Fibroblast of upper back skin (primary cell): ENCODE measurements around the gene ELOVL2.

Experiments used
- DNase-seq: peaks from one replicate; pipeline ENCODE4 v3.0.0-alpha.2; 2013

The ELOVL2 gene

DNA sequence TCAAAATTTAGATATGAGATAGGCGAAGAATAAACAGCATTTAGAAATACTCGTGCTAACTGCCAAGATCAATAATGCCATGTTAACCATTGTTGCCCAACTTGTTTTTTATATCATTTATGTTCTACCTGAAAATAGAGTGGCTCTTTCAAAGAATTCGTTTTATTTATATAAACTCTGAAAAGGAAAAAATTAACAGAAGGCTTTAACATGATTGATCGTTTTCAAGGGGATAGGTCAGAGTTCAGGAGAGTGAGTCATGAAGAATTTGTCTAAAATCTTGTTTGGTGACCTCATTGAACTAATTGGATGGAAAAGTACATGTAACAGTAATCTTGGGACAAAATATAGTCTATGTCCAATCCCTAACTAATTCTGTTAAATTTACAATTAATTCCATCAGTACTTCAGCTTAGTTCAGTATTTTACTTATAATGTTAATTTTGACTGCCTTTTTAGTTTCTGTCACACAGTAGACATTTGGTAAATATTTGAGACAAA lies 11.1 kb upstream of the ELOVL2 start:
- no peak for DNase-seq

DNA sequence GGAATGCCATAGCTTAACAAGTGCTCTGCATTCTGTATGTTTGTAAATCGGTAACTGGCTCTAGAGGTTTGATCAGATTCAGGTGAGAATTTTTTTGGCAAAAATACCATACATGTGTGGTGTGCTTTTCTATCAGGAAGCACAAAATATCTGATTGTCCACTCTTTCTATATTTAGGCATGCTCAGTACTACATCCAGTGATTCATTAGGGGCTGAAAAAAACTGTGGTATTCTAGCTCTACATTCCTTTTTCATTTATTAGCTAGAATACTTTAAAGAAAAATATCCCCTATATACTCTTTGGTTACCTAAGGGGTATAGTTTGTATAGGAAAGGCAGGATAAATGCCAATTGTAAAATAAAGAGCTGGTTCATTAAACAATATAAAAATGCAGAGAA lies 10.6 kb upstream of the ELOVL2 start:
- peak; percentile 45 for DNase-seq

- no peak for DNase-seq
Measured at GRCh38 chr6:11053307-11053706, 9.2 kb upstream of the ELOVL2 start.

GRCh38 chr6:11050731-11051130 lies 6.6 kb upstream of the ELOVL2 start:
- peak; percentile 41 for DNase-seq

GRCh38 chr6:11044712-11045167 lies 635 bp upstream of the ELOVL2 start:
- DNase-seq, result no peak

DNA sequence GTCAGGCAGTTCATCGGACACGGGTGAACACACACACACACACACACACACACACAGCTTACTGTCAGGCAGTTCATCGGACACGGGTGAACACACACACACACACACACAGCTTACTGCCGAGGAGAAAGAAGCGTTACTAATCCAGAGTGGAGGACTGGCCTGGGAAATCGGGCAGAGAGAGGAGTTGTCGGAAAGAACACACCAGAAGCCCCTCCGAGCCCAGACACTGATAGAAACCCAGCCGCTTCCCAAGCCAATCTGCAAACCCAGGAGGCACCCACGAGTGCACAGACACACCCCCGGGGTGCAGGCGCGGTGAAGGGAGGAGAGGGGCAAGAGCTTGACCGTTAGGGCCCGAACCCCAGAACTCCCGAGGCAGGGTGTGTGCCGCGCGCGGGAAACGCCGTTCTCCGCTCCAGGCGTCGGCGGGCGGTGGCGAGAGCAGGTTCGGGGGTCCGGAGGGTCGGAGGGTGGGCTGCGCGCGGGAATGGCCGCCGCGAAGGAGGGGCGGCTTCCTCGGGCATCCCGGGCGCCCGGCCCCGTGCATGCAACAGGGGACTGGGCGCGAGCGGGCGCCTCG lies 636 bp downstream of the ELOVL2 start:
- DNase-seq, result no peak

DNA sequence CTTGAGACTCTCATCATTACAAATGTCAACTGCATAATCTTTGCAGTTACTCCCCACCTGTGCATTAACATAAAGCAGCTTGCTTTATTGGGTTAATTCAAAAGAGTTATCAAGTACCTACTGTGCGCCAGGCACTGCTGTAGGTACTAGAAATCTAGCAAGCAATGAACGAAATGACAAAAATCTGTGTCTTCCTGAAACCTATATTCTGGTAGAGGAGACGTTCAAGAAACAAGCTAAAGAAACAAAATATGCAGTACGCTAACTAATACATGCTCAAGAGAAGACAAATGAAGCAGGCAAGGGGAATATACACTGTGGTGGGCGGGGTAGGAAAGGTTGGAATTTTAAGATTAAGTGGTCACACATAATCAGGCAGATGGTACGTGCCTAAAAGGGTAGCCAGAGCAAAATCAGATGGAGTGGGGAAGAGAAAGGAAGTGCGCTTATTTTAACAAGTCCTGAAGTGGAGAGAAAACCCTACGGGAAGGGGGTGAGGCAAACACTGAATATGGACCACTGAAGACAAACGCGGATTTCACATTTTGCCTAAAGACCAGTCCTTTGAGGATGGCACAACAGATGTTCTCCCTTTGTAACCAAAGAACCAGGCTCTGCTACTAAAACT lies 1.2 kb downstream of the ELOVL2 start:
- DNase-seq, result no peak

- DNase-seq, result no peak
Measured at GRCh38 chr6:11042025-11042749, 1.9 kb downstream of the ELOVL2 start.

DNA sequence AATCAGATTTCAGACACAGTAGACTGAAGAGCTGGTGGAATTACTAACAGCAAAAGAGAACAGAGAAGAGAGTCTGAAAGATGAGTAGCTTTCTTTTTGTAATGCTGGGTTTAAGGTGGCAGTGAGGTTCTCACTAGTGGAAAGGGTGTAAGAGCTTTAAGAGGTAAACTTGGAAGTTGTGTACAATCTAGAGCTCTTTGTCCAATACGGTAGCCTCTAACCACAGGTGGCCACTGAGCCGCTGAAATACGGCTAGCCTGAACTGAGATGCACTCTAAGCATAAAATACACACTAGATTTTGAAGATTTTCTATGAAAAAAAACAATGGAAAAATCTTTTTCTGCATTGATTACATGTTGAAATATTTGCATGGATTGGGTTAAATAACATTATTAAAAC lies 4.0 kb downstream of the ELOVL2 start:
- no peak for DNase-seq

GRCh38 chr6:11039040-11039439 lies 5.1 kb downstream of the ELOVL2 start:
- DNase-seq, result no peak

- DNase-seq, result no peak
Measured at GRCh38 chr6:11036977-11037430, 7.1 kb downstream of the ELOVL2 start.

DNA sequence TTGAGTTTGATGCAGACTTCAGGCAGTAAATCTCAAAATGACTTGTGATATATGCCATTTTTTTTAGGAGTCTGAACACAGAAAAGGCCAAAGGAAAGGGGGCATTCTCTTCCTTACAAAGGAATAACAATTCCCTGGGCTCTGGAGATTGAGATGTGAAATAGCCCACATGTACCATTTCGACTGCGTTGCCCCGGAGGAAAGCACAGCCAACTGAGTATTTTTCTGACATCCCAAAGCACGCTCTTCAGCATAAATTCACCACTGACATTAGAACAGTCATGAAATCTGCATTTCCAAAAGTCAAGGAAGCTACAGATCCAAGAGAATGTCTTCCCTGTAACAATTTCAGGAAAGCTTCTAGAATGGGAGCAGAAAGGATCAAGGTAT lies 7.8 kb downstream of the ELOVL2 start:
- DNase-seq, result no peak

DNA sequence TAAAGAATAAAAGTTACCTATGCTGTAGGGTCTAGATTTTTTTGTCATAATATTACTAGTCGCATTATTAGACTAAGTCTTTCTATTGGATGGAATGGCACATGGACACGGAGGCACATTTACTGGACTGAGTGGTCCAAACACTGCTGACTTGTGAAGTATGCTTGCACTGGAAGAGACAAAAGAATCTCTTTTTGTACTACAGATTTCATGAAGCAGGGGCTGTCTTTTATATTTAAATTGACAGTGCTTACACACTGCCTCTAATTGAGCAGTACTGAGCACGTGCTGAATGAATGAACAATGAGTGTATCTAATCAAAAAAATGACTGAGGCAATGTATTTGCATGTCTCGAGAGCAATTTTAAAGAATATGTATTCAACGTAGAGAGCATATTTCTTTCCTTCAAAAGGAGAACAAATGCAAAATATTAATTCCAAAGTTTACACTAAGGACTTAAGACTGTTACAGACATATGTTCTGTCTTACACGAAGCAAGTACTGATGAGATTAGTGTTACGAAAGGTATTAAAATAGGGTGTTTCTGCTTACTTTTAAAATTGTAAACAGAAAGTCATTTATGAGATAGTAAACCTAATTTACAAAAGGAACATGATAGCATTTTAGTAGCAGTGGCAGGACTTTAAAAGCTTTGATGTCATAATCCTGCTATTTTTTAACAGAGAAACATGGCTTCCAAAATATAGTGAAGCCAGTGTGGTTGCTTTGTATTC lies 8.3 kb downstream of the ELOVL2 start:
- no peak for DNase-seq

DNA sequence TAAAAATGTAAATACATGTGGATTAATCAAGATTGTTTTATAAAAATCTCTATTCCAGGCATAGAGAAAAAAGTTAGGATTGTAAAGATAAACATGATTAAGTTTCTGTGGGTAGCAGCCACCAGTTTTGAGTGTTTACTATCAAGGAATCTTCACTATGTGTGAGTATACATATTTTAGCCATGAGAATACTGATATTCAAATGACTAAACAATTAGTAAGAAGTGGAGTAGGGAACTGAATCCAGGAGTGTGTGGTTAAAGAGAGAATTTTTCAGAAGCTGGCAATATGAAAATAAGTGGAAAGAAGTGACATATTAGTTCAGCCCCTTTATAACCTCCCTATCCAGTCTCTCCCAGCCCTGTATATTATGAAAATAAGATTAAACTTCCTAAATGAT lies 10.3 kb downstream of the ELOVL2 start:
- DNase-seq, result peak; percentile 84

GRCh38 chr6:11030904-11031303 lies 13.2 kb downstream of the ELOVL2 start:
- no peak for DNase-seq

- no peak for DNase-seq
Measured at GRCh38 chr6:11028959-11029358, 15.1 kb downstream of the ELOVL2 start.

DNA sequence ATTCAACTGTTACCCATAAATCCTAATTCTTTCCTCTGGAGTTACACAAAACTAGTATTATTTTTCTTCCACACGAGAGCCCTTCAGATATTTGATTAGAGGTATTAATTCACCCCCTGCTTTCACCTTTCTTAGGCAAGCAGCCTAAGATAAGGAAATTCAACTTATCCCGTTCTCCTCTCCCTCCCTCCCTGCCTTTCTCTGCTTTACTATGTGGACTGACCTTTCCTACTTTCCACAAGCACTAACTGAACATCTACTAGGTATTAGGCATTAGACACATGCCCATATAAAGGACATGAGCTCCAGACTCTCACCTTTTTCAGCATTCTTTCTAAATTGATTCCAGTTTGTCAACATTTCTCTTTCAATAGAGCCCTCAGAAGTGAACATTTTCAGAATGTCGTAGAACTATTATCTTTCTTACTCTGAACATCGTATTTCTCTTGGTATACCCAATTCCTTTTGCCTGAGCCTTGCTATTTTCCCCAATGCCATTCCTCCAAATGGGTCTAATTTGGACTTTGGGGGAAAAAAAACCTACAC lies 16.5 kb downstream of the ELOVL2 start:
- no peak for DNase-seq

DNA sequence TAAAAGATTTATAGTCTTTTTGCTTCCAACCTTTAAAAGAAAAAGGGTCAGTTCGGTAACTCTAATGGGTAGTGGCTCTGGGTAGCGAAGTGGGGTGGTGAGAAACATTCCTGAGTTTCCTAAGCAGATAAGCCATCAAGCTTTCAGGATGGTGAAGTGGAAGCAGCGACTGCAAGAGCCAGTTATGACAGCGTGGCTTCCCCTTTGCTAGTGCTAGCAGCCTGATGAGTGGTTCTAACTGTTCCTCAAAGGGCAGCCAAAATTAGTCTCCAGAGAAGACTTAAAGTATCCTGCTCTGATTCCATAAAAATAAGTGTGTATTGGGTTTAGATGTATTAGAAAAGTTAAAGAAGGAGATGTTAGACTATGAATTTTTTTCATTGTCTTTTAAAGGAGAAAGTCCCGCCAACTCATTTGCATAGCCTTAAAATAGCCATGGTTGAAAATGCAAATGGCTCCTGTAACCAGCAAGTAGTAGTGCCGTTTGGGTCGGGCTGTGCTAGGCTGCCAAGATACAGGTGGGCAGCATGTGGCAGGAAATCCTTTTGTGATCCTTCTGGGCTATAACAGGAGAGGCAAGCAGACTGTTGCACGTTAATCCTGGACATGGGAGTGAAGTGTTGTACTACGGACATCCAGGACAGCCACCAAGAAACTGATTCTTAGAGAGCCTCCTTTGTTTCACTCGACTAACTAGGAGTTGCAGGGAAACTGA lies 18.0 kb downstream of the ELOVL2 start:
- DNase-seq, result no peak

DNA sequence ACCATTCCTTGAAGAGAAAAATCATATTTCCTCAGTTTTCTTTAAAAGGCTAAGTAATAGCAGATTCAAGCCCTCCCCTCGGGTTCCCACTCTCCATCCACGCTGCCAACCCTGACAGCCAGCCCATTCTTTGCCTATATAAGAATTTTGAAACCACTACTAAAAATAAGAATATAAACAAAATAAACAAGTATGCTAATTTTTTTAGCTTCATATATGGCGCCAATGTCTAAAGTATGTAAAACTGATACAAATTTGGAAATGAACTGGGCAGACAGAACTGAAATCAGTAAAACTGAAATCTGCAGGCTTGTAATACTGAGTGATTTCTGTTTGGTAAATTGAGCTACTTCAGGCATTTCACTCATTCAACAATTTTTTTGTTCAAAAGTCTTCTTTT lies 19.0 kb downstream of the ELOVL2 start:
- DNase-seq, result no peak

DNA sequence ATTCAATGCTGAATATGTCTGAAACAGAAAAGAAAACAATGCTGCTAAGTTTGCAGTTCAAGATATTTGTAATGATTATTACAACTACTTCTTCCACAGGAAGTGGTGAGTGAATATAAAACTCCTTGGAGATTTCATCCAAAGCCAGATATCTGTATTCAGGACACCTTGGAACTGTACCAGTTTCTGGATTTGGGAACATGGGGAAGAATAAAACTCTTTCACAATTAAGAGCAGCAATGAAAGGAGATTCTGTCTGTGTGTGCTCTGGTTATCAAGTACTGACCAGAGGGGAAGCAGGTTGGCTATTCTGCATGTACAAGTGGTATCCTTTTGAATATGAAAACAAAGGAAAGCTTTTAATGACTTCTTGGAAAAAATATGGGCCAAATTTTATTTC lies 21.1 kb downstream of the ELOVL2 start:
- peak; percentile 55 for DNase-seq

GRCh38 chr6:11021714-11022113 lies 22.4 kb downstream of the ELOVL2 start:
- no peak for DNase-seq

GRCh38 chr6:11021003-11021402 lies 23.1 kb downstream of the ELOVL2 start:
- DNase-seq, result no peak
